ENCODE data around the gene ATP10A.

DNA sequence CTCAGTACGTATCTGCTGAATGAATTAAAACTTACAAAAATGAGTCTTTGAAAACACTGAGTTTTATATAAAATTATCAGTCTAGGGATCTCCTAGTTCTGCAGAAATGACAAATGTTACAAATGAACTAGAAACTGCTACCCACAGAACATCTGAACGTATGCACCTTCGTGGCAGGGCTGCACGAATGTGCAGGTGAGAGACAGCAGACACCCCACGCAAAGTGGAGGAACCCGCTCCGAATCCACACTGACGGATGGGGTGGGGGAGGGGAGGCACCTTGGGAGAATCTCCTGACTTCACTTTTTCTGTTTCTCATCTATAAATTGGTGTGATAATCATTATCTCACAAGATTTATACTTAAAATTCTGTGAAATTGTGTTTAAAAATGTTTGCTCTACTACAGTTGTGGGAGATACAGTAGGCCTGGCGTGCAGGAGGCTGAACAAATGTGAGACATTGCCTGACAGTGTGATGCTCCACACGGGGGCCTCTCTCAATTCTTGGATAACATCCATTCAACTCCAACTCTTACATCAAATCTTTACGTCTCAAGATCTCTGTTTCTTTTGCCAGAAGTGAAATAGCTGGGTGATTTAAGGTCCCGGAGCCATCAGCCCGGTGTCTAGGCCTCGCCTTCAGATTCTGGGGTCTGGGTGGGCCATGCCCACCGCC lies 86.9 kb downstream of the ATP10A start:
- no peak for TF ChIP-seq RAD21 (IDR thresholded peaks at IDR 0.05; ENCODE audit: low read depth)
- TF ChIP-seq ELF1 (IDR thresholded peaks at IDR 0.05; ENCODE audit: borderline replicate concordance, low read depth), result no peak
- TF ChIP-seq, protein P1, sequence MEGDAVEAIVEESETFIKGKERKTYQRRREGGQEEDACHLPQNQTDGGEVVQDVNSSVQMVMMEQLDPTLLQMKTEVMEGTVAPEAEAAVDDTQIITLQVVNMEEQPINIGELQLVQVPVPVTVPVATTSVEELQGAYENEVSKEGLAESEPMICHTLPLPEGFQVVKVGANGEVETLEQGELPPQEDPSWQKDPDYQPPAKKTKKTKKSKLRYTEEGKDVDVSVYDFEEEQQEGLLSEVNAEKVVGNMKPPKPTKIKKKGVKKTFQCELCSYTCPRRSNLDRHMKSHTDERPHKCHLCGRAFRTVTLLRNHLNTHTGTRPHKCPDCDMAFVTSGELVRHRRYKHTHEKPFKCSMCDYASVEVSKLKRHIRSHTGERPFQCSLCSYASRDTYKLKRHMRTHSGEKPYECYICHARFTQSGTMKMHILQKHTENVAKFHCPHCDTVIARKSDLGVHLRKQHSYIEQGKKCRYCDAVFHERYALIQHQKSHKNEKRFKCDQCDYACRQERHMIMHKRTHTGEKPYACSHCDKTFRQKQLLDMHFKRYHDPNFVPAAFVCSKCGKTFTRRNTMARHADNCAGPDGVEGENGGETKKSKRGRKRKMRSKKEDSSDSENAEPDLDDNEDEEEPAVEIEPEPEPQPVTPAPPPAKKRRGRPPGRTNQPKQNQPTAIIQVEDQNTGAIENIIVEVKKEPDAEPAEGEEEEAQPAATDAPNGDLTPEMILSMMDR (IDR thresholded peaks at IDR 0.05 in 2 of 3, conservative IDR thresholded peaks at IDR 0.05 in 1 of 3; ENCODE audit: borderline replicate concordance in 1 of 3, insufficient read depth in 1 of 3, low read depth in 2 of 3, low read length in 2 of 3), result no peak
- no peak for TF ChIP-seq EGR1 (IDR thresholded peaks at IDR 0.05; ENCODE audit: low read depth)
- no peak for TF ChIP-seq POLR2A (IDR thresholded peaks at IDR 0.05; ENCODE audit: borderline replicate concordance, extremely low read depth, insufficient read depth, insufficient read length)
- TF ChIP-seq EZH2 (IDR thresholded peaks at IDR 0.05), result no peak
- TF ChIP-seq MAX (IDR thresholded peaks at IDR 0.05), result no peak
- TF ChIP-seq, protein P2, sequence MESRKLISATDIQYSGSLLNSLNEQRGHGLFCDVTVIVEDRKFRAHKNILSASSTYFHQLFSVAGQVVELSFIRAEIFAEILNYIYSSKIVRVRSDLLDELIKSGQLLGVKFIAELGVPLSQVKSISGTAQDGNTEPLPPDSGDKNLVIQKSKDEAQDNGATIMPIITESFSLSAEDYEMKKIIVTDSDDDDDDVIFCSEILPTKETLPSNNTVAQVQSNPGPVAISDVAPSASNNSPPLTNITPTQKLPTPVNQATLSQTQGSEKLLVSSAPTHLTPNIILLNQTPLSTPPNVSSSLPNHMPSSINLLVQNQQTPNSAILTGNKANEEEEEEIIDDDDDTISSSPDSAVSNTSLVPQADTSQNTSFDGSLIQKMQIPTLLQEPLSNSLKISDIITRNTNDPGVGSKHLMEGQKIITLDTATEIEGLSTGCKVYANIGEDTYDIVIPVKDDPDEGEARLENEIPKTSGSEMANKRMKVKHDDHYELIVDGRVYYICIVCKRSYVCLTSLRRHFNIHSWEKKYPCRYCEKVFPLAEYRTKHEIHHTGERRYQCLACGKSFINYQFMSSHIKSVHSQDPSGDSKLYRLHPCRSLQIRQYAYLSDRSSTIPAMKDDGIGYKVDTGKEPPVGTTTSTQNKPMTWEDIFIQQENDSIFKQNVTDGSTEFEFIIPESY (IDR thresholded peaks at IDR 0.05; ENCODE audit: extremely low read depth, insufficient replicate concordance, low read length), result no peak
- TF ChIP-seq POLR2AphosphoS5 (IDR thresholded peaks at IDR 0.05; ENCODE audit: low read depth, low read length), result no peak
- TF ChIP-seq, protein P3, sequence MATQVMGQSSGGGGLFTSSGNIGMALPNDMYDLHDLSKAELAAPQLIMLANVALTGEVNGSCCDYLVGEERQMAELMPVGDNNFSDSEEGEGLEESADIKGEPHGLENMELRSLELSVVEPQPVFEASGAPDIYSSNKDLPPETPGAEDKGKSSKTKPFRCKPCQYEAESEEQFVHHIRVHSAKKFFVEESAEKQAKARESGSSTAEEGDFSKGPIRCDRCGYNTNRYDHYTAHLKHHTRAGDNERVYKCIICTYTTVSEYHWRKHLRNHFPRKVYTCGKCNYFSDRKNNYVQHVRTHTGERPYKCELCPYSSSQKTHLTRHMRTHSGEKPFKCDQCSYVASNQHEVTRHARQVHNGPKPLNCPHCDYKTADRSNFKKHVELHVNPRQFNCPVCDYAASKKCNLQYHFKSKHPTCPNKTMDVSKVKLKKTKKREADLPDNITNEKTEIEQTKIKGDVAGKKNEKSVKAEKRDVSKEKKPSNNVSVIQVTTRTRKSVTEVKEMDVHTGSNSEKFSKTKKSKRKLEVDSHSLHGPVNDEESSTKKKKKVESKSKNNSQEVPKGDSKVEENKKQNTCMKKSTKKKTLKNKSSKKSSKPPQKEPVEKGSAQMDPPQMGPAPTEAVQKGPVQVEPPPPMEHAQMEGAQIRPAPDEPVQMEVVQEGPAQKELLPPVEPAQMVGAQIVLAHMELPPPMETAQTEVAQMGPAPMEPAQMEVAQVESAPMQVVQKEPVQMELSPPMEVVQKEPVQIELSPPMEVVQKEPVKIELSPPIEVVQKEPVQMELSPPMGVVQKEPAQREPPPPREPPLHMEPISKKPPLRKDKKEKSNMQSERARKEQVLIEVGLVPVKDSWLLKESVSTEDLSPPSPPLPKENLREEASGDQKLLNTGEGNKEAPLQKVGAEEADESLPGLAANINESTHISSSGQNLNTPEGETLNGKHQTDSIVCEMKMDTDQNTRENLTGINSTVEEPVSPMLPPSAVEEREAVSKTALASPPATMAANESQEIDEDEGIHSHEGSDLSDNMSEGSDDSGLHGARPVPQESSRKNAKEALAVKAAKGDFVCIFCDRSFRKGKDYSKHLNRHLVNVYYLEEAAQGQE (IDR thresholded peaks at IDR 0.05; ENCODE audit: low read depth), result no peak
- no peak for TF ChIP-seq EZH2phosphoT487 (IDR thresholded peaks at IDR 0.05; ENCODE audit: borderline replicate concordance)
- TF ChIP-seq SRF (IDR thresholded peaks at IDR 0.05; ENCODE audit: low read depth), result no peak
